CD4-positive, alpha-beta T cell treated with Interleukin-6 for 4 hours (primary cell): Measurements from ENCODE around the gene BRPF3.
"Not testable (repeated sequence)": the region's sequence is repeated elsewhere in the genome, so short reads cannot be mapped to it uniquely, and the experiment has no call there.

Experiments
- DNase-seq: peaks from one replicate; pipeline ENCODE4 v3.0.0-alpha.2; 2020; ENCODE audit warnings: mixed read lengths

Gene BRPF3

DNA sequence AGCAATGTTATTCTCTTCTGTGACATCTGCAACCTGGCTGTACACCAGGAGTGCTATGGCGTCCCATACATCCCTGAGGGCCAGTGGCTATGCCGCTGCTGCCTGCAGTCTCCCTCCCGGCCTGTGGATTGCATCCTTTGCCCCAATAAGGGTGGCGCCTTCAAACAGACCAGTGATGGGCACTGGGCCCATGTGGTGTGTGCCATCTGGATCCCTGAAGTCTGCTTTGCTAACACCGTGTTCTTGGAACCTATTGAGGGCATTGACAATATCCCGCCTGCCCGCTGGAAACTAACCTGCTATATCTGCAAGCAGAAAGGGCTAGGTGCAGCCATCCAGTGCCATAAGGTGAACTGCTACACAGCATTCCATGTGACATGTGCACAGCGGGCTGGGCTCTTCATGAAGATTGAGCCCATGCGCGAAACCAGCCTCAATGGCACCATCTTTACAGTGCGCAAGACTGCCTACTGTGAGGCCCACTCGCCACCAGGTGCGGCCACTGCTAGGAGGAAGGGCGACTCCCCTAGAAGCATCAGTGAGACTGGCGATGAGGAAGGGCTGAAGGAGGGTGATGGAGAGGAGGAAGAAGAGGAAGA is 4.6 kb downstream of the BRPF3 start:
- DNase-seq = no peak

DNA sequence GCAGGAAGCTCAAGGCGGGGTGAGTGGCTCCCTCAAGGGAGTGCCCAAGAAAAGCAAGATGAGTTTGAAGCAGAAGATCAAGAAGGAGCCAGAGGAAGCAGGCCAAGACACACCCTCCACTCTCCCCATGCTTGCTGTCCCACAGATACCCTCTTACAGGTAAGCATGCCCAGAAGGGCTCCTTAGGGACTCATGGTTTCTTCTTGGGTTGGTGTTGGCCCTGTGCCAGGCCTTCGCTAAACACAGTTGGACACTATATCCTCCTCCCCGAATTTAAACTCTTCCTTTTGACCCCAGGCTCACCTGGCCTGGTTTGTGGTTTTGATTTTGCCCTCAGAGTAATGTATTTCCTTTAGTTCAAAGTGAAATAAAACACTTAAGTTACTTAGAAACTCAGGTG is 5.1 kb downstream of the BRPF3 start:
- DNase-seq = peak; percentile 17

DNA sequence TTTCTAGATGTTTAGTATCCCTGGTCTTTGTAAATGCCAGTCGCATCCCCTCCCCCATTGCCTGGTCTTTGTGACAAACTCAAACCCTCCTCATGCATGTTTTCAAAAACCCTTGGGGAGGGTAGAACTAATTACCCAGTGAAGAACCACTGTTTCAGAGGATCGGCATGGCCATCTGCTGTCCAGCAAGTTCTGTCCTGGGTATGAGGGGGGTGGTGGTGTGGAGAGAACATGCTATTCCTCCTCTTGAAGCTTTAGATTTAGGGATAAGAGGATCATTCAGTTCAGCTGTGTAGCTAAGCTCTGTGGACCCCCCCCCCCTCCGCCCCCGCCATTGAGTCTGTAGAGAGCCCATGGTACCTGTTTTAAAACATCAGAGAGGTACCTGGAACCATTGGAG is 5.6 kb downstream of the BRPF3 start:
- DNase-seq = no peak

DNA sequence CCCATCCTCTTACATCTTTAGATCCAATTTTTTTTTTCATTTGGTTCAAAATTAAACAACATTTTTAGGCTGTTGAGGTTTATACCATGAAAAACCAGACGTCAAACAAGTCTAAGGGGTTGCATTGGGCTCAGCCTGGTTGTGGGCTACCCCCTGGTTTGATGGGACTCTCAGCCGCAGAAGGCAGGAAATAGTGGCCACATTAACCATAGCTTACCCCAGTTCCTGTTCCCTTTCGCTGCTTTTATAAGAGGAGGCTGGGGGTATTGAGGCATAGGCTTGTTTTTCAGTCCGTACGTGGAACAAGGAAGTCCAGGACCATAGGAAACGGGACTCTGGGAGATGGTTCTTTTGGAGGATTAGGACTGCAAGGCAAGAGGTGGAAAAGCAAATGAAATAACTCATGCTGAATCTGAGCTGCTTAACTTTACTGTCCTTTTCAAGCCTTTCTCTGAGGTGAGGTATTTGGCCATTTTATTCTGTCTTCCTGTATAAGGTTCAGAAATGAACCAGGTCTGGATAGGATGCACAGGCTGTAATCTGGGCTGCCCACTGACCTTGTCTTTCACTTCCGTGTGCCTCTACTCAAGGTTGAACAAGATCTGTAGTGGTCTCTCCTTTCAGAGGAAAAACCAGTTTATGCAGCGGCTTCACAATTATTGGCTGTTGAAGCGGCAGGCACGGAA is 7.7 kb downstream of the BRPF3 start:
- peak; percentile 58 for DNase-seq

DNA sequence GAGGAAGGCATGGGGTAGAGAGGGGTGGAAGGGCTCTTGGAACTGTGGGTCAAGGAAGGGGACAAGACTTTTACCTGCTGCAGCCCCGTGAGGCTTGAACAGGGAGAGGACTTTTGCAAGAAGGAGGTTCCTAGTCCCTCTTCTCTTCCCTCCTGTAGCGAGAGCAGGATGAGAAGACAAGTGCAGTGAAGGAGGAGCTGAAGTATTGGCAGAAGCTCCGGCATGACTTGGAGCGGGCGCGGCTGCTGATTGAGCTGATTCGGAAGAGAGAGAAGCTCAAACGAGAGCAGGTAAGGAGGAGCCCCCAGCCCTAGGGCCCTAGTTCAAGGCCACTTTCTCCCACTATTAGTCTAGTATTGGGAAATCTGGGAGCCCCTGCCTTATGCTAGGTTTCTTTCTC is 10.6 kb downstream of the BRPF3 start:
- DNase-seq = no peak

DNA sequence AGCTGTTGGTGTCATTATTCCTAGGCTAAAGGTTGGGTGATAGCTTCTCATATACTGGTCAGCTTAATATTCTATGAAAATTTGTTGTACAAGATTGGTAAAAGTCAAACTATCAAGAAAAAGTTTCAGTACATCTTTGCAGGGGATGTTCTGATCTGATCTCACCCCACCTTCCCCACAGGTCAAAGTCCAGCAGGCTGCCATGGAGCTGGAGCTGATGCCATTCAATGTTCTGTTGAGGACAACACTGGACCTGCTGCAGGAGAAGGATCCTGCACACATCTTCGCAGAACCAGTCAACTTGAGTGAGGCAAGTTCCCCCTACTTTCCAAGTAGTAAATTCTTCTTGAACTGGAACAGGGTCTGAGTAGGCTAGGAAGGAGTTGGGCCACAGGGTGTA is 13.1 kb downstream of the BRPF3 start:
- no peak for DNase-seq

DNA sequence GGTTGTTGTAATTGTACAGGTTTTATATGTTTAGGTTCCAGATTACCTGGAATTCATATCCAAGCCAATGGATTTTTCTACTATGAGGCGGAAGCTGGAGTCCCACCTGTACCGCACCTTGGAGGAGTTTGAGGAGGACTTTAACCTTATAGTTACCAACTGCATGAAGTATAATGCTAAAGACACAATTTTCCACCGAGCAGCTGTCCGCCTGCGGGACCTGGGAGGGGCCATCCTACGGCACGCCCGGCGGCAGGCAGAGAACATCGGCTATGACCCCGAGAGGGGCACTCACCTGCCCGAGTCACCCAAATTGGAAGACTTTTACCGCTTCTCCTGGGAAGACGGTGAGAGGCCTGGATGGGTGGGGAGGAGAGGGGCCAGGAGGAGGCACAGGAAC is 13.6 kb downstream of the BRPF3 start:
- DNase-seq = no peak

DNA sequence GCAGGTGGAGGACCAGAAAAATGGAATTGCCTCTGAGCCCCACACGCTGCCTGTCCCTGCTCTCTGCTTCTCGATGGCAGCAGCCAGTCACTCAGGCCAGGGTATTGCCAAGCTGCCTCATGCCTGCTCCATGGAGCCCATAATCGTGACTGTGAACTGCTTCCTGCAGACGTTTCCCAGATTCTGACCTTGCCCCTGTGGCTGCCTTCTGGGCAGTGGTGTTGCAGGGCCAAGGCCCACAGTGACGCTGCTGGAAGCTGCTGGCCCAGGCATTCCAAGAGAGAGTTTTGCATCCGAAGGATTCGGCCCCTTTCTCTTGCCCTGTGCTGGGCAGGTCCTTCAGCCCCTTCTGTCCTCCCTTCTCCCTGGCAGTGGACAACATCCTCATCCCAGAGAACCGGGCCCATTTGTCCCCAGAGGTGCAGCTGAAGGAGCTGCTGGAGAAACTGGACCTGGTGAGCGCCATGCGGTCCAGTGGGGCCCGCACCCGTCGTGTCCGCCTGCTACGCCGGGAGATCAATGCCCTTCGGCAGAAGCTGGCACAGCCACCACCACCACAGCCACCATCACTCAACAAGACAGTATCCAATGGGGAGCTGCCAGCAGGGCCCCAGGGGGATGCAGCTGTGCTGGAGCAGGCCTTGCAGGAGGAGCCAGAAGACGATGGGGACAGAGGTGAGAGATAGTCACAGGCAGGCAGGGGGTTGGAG is 14.5 kb downstream of the BRPF3 start:
- no peak for DNase-seq

DNA sequence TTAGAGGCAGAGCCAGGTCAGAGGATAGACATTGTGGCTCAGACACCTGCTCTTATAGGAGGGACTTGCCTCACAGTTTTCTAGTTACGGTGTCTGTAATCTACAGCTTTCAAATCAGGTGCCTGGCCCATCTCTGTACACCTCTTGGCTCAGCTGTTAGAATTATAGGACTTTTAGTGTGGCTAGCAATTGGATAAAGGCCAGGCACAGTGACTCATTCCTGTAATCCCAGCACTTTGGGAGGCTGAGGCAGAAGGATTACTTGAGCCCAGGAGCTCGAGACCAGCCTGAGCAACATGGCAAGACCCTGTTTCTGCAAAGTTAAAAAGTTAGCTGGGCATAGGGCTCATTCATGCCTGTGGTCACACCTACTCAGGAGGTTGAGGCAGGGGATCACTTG is 20.0 kb downstream of the BRPF3 start:
- DNase-seq = no peak

DNA sequence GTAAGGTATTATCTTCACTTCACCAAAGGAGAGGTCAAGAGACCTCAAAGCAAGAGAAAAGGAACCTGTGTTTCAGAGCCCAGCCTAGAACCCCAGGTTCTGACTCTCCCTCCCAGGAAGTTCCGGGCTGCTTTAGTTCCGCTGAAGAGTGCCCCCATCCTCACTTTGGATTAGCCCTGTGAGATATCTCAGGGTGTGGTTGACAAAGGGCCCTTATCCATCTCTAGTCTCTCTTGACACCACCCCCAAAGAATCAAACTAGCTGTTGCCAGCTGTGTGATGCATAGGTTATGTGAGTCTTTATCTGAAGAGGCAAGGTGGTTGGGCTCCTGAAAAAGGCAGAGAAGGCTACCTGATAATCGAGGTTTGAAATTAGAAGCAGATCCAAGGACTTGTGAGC is 20.6 kb downstream of the BRPF3 start:
- no peak for DNase-seq

DNA sequence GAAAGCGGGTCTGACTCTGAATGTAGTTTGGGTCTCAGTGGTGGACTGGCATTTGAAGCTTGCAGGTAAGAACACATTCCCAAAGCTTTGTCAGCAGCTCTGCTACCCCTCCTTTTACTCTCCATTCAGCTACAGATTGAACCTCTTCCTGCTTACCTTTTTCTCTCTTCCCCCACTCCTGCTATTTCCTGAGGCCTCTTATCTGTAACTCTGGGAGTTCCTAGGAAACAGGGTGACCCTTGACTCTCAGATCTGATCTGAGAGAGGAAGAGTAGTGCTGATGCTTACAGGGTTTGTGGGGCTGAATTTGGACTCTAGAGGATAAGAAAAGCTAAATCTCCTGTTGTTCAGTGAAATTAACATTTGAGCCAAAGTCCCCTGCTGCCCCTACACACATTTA is 21.4 kb downstream of the BRPF3 start:
- no peak for DNase-seq

DNA sequence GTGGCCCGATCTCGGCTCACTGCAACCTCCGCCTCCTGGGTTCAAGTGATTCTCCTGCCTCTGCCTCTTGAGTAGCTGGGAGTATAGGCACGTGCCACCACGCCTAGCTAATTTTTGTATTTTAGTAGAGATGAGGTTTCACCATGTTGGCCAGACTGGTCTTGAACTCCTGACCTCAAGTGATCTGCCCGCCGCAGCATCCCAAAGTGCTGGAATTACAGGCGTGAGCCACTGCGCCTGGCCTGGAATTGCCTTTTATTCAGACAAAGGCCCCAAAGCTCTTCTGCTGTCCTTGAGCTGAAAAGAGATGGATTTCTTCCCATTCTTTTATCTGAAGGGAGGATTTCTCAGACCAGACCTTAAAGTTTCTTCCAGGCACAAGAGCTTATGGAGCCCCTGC is 22.0 kb downstream of the BRPF3 start:
- not testable (repeated sequence) for DNase-seq

DNA sequence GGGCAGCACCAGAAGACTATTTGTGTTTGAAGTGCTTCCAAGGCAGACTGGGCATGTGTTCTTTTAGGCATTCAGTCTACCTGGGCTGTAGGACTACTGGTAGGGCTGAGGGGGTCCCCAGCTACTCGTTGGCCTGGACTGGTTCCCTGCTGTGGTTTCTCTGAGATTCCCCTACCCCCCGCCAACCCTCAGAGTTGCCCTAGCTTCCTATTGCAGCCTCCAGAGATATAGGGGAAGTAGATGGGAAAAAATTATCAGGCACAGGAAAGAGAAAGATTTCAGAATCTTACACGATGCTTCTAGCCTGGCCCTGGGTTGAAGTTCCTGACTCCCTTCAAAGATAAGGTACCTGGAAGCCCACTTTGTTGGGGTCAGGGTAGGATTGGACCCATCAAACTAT is 22.5 kb downstream of the BRPF3 start:
- DNase-seq = no peak

DNA sequence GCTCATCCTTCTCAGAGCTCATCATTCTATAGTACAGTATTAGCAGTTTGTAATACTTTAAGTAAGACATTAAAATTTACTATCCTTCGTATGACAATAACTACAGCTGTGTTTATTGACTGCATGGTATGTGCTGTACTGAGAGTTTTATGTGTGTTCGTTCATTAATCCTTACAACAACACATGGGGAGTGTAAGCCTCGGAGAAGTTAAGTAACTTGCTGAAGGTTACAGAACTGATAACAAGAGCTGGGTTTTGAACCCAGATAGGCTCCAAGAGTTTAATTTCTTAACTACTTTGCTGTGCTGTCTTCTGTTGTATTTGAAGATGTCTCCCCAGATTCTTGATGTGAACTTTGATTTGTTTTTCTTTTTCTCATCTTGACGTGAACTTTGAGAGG is 23.7 kb downstream of the BRPF3 start:
- DNase-seq = no peak

DNA sequence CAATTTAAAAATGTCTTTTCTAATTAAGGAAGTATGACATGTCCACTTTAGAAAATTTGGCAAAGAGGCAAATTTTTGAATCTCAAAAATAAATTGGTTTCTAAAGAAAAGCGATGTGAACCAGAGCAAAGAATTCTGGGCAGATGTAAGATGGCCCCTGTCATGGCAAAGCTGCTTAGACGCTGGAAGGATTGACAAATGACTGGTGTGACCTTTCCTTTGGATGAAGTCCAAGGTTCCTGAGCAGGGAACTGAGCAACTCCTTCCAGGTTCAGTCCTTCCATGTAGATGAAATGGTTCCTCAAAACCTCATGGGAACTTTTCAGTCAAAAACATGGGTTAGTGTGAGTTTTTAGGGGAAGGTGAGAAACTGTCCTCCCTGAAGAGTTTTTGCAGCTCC is 25.1 kb downstream of the BRPF3 start:
- DNase-seq = no peak

DNA sequence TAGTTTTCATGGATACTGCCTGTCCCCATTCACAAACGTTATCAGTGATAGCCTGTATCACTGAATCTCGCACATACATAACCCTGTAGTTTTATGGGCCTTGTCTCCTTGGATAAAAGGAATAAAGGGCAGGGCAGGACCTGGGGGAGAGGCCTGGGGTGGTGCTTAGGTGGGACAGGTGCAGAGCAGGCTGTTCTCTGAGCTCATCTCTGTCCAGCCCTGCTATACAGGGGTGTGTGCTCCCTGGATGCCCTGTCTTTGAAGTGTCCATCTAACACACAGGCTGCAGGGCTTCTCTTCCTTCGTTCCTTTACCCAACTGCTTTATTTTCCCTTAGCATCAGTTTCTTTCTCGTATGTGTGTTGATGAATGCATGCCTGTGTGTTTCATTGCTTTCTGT is 26.4 kb downstream of the BRPF3 start:
- DNase-seq = no peak

DNA sequence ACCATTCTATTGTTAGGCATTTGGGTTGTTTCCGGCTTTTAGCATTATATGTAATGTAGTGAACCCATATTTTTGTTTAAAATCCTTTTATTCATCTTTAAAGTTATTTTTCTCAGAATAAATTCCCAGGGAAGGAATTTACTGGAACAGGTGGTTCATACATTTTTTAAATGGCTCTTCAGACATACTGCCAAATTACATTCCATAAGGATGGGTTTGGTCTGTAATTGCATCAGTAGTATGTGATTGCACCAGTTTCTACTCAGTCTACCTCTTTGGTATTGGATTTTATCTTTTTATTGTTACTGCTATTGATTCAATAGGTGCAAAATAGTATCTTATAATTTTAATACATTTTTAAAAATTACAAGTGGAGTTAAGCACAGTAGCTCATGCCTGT is 27.2 kb downstream of the BRPF3 start:
- DNase-seq = no peak

DNA sequence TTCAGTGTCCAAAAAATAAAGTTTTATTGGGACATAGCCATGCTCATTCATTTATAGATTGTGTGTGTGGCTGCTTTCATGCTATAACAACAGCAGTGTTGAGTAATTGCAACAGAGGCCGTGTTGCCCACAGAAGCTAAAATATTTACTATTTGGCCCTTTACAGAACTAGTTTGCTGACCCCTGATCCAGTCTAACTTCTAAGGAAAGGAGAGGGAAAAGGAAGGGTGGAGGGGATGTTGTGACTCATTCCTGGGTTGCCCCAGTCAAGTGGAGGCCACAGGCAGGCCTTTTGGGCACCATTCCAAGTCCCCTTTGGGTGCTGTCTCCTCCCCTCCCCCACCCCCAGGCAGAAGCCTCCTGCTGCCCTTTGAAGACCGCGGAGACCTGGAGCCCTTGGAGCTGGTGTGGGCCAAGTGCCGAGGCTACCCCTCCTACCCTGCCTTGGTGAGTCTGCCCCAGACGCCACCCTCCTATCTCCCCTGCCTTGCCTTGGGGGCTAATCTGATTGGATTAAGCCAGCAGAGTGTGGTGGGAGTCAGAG is 28.4 kb downstream of the BRPF3 start:
- no peak for DNase-seq

DNA sequence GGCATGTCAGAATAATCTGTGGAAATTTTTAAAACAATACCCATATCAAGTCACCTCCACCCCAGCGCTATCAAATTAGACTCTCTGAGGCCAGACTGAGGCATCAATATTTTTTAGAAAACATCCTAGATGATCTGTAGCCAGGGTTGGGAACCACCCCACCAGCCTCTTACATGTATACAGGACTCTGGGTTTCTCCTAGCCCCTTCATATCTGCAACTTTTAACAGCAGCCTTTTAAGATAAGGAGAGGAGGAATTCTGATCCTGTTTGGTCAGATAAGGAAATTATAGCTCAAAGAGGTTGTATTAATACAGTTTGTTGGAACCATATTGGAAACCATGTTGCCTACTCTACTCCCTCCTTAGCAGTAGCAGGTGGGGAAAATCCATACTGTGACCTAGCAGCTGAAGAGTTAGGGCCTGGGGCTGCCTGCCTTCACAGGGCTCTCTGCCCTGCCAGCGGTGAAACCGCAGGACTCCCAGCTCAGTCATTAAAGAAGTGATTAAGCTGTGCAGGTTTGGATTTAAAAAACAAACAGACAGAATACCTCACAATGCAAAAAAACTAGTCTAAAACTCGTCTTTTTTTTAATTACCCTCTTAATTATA is 30.0 kb downstream of the BRPF3 start:
- DNase-seq = no peak

DNA sequence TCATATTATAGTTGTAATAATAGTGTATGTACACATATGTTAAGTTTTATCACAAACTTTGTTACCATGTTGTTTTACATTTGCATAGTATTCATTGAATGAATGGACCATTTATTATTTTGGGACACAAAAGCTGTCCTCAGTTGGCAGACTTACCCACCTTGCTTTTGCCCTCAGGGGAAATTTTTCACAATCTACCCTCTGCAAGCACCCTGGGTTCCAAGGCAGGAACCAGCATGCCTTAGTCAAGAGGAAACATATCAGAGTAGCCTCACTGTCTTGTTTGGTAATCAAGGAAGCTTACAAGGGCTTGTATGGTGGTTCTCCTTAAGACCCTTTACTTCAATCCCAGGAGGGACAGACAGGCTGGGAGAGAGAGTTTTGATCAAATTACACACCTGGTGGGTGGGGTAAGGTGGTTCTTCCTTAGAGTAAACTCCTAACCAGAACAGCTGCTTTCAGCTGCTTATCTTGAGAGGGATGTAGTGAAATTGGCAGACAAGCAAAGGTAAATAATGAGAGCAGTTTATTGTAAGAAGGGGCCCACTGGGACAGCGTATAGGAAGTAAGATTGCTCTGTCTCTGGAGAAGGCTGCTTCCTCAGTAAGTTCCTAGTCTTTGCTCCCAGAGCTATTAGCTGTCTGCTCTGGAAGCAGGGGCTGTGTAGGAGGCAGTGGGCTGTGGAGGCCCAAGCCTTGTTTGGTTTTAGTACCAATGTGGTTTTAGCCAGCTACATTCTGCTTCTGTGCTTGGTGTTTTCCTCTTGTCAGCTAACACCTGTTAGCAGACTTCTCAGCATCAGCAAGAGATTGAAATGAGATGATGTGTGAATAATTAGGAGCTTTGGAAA is 31.1 kb downstream of the BRPF3 start:
- DNase-seq = no peak

DNA sequence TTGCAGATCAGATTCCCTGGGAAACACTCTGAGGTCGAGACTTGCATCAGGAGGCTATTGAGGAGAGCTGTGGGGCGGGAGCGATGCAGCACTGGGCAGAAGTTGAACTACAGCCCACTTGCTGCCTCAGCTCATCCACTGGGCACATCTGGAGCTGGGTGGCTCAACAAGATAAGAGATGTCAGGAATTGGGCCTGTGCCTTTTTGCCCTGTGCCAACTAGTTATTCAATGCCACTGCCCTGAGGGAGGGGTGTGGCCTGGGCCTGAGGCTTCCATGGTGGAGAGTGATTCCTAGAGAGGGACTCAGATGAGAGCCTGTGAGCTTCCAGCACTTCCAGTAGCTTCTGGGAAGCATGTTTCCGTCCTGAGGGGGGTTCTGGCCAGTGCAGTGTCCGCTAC is 32.7 kb downstream of the BRPF3 start:
- no peak for DNase-seq

DNA sequence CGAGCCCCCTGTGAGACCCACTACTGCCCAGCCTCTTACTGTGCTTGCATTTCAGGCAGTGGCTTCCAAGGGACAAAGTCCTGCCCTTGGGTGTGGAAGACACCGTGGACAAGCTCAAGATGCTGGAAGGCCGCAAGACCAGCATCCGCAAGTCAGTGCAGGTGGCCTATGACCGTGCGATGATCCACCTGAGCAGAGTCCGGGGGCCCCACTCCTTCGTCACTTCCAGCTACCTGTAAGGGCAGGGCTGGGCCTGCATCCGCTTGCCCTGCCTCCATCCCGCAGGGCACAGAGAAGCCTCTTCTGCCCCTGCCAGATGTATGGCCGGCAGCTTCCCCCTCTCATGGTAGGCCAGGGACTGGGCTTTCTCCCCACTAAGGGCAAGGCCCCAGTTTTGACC is 33.8 kb downstream of the BRPF3 start:
- no peak for DNase-seq

DNA sequence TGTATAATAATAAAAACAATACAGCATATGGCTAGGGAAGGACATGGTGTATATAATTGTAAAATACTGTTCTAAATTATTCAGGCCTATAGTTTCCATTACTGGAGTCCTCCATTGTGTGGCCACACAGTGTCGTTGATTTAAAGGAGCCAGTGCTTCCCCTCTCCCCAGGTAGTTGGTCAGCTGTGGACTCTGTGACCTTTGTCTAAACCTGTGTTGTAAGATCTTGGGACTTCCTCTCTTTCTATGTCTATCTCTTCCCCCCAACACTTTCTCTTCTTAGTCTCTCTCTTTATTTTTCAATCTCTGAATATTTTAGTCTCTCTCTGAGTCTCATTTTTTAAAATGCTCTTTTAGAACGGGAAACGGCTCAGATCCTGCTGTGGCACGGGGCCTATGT is 35.6 kb downstream of the BRPF3 start:
- DNase-seq = no peak
